Non-pigmented ciliary epithelial cell (primary cell): ENCODE results near the gene NANOS3.
"Not testable (repeated sequence)": the region's sequence is repeated elsewhere in the genome, so short reads cannot be mapped to it uniquely, and the experiment has no call there.

Experiments used
- DNase-seq: peaks from one replicate; pipeline ENCODE4 v3.0.0-alpha.2; 2010; ENCODE audit warnings: low read depth

NANOS3 gene

DNA sequence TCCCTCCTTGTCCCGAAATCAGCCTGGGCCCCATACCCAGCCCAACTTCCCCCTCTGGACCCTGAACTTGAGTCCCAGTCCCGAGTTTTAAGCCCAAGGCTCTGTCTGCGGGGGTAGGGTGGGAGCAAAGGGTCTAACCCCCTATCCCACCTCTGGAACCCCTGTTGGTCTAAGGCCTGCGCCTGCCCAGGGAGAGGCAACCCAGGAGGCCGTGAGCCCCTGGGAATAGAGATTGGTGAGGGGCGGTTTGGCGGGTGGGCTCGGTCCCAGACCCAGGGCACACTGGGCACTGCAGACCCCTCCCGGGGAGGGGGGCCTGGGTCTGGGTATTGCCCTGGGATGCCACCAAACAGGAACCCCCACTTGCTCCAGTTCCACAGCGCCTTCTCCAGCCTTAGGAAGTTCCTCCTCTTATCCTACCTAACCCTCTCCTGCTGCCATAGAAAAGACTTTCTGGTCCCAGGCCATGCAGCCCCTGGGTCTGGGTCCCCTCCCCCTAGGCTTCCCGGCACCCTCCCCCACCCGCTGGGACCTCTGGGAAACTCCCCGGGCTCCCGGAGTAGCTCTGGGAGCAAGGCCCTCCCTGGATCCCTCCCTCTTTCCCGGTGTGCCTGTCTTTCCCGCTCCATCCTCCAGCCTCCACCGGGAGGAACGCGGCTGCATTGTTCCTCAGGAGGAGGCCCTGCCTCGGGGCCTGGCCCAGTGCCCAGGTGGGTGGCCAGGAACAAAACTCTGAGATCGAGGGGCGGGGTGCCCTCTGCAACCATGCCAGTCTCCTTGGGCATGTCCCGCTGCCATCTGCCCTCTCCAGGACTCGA lies 33.6 kb upstream of the NANOS3 start:
- no peak for DNase-seq

DNA sequence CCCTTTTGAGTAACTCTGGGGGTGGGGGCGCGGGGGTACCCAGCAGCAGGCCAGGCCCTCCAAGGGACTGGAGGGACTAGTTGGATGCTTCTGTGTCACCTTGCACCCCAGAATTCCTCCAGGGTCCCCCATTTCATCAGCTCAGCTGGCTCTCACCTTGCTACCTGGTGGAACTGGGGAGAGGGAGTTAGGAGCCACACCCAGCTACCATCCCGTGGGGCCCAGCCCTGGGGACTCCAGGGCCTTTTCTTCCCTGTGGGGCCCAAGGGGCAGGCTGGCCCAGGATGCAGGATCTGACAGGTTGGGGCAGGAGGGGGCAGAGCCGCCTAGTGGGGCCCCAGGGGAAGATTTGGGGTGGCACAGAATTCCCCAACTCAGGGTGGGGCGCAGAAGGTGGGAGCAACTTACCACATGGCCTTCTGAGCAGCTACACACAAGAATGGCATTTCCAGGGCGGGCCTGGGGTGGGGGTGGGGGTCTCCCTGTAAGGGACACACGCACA lies 32.8 kb upstream of the NANOS3 start:
- no peak for DNase-seq

DNA sequence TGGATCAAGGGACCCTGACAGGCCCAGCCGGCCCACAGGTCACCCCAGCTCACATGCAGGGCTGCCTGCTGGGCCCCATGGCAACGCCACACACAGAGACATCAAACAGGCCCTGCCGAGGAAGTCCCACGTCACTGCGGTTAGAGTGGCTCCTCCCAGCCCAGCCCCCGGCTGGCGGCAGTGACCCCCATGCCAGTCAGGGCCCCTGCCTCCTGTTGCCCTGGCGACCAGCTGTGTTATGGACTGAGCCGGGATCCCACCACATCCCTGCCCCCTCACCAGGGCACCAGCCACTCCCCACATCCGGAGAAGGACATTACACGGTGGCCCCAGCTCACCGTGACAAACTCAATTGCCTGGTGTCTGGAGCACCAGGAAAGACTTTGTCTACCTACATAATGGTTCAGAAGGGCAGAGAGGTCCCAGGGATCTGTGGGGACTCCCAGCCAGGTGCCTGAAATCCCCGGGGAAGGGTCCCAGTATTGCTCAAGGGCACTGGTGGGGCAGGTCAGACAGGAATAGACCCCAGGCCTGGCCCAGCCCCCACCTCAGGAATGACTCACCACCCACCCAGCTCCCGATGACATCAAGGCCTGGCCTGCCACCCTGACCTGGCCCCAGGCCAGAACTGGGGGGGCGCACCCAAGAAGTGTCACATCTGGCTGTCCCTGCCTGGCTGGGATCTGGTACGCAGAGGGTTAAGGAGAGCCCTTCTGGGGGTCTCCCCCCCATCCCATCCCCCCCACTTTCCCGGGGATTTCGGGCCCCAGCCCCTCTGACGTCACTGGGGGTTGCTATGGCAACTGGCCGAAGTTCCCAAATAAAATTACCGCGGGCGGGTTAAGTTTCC lies 30.2 kb upstream of the NANOS3 start:
- no peak for DNase-seq

DNA sequence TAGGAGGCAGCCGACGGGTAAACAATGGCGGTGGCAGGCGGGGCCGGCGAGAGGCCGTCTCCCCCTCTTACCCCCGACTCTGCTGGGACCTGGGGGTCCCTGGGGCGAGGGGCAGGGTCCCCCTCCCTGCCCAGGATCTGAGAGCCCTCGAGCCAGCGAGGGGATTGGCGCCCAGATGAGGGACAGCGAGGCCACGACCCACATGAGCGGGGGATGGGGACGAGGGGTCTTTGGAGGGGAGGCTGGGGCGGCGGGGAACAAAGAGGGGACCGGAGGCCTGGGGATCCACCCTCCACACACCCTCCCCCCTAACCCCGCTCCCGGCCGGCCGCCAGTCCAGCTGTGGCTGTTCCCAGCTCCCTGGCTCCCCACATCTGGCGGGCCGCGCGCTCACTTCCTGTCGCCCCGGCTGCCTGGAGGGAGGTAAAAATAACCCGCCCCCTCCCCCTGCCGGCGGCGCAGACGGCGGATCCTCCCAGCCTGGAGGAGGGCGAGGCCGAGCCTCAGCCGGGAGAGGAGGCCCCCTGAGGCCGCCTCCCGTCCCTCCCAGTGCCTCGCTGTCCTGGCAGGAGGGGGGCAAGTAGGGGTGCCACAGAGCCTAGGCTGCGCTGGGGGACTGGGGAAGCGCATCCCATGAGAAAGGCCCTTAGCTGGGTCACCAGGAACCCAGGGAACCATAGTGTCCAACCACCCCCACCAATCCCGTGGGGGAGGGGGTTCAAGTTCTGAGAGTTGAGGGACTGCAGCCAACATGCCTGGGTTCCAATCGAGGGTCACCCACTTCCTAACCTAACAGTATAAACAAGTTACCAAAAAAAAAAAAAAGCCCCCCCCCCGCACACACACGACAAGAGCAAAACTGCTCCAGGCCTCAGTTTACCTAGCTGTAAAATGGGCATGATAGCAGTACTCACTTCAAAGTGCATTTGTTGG lies 29.3 kb upstream of the NANOS3 start:
- DNase-seq: no peak

GRCh38 chr19:13848340-13848677 lies 28.6 kb upstream of the NANOS3 start:
- no peak for DNase-seq

- DNase-seq: no peak
Measured at GRCh38 chr19:13848798-13849676, 27.9 kb upstream of the NANOS3 start.

GRCh38 chr19:13849991-13850909 lies 26.7 kb upstream of the NANOS3 start:
- DNase-seq: no peak

GRCh38 chr19:13850910-13851733 lies 25.8 kb upstream of the NANOS3 start:
- no peak for DNase-seq

GRCh38 chr19:13851734-13852114 lies 25.2 kb upstream of the NANOS3 start:
- not testable (repeated sequence) for DNase-seq

GRCh38 chr19:13852171-13852707 lies 24.7 kb upstream of the NANOS3 start:
- DNase-seq: not testable (repeated sequence)

- no peak for DNase-seq
Measured at GRCh38 chr19:13856497-13856896, 20.4 kb upstream of the NANOS3 start.

DNA sequence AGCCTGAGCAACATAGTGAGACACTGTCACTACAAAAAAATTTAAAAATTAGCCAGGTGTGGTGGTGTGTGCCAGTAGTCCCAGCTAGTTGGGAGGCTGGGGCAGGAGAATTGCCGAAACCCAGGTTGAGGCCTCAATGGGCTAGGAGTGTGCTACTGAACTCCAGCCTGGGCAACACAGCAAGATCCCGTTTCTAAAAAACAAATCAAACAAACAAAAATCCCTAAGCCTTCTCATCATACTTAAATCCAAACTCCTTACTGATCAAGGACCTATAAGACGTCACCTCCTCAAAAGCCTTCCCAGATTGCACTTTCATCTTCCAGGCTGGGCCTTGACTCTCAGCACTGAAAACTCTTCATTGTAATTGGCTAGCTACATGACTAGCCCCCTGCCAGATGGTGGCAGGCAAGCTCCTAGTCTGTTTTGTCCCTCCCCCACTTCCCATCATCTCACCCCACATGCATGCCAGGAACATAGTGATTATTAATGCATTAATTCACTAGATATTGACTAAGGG lies 17.5 kb upstream of the NANOS3 start:
- no peak for DNase-seq

GRCh38 chr19:13860679-13861391 lies 16.1 kb upstream of the NANOS3 start:
- no peak for DNase-seq

GRCh38 chr19:13861392-13861713 lies 15.6 kb upstream of the NANOS3 start:
- DNase-seq: no peak

DNA sequence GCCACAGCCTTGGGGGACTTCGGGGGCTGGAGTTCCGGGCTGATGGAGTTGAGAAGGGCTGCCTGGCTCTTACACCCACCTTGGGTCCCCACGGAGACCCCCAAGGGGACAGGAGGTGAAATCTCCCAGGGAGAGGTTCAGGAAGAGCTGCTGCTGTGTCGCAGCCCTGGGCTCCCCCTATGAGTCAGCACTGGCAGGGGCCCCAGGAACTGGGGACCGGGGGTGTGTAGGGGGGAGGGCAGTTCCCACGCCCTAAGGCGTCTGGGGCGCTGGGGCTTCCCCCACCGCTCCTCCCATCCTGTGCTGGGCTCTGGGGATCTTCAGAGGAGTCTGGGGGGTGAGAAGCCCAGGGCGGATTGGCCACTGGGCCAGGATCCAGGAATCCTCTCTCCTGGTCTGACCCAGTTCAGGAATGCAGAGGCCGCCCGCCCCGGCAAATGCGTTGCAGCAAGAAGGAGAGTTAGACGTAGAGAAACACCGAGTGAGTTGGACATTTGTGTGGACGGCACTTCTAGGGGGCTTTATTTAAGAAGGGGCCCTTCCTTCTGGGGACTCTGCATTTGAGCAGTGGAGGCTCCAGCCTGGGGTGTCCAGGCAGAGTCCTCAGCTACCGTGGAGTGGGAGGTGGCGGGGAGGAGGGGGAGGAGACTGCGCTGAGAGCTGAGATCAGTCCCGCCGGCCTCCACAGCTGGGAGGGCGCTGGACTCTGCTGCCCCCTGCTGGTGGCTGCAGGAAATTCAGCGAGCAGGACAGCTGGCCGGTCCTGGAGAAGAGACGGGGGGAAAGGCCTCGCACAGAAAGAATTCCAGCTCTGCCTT lies 15.0 kb upstream of the NANOS3 start:
- no peak for DNase-seq

DNA sequence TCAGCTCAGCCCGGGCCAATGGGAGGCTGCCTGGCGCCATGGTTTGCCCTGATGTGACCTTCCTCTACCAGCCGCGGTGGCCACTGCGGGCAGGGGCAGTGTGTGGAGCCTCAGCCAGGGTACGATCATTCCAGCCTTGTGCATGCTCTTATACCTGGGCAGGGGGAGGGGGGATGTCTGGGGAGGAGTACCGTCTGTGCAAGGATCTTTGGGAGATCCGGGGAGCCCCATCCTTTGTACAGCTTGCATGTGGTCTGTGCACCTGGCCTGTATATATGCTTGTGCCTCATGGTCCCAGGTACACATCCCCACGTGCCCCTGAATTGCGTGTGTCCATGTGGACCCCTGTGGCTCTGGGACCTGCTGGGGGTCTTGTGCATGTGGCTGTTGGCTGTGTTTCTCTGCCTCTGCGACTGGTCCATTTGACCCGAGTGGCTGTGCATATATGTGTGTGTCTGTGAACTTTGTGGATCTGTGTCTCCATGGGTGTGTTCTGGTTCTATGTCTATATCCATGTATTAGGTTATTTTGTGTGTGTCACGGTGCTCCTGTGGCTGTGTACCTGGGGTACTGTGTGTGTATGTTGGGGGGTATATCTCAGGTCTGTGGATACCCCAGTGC lies 12.8 kb upstream of the NANOS3 start:
- DNase-seq: no peak
